H1 (cell line): ENCODE data around the gene TXLNG. TPM values are rescaled to one million over a fixed set of nuclear protein-coding genes. Genes with fewer than 3 reads are reported as not detected.

Source experiments
- POLR2A ChIP-seq, 2 experiments: IDR thresholded peaks; 1 replicate in 1 of 2; 2 replicates in 1 of 2; pipeline ENCODE4 v1.6.1; 2011; ENCODE audit warnings: low read depth in 2 of 2, low read length in 2 of 2, mild to moderate bottlenecking in 2 of 2; ENCODE audit errors: control extremely low read depth in 1 of 2
- POU5F1 ChIP-seq: IDR thresholded peaks from 2 replicates; pipeline ENCODE4 v1.6.1; 2011; ENCODE audit warnings: low read depth, mild to moderate bottlenecking, low read length, moderate library complexity
- RAD21 ChIP-seq, 2 experiments: IDR thresholded peaks in 1 of 2; conservative IDR thresholded peaks in 1 of 2; 2 replicates each; pipeline ENCODE4 v1.6.1; 2011; ENCODE audit warnings: low read depth in 2 of 2, low read length in 2 of 2, improper control_type of control experiment in 1 of 2, inconsistent platforms in 1 of 2, mild to moderate bottlenecking in 1 of 2, moderate library complexity in 1 of 2
- SIN3A ChIP-seq, 2 experiments: IDR thresholded peaks in 1 of 2; conservative IDR thresholded peaks in 1 of 2; 2 replicates each; pipeline ENCODE4 v1.6.1; 2011 to 2012; ENCODE audit warnings: low read length in 2 of 2, improper control_type of control experiment in 1 of 2, low read depth in 1 of 2, mild to moderate bottlenecking in 1 of 2
- SIX5 ChIP-seq: IDR thresholded peaks from 2 replicates; pipeline ENCODE4 v1.6.1; 2011; ENCODE audit warnings: mild to moderate bottlenecking, low read depth, low read length
- polyA plus RNA-seq, 7 experiments: library from polyadenylated mRNA; depleted of rRNA in 3 of 7; stranded (reverse) in 5 of 7; unstranded in 2 of 7; fragments of >200 nt in 5 of 7; fragments of 200-250 nt in 2 of 7; gene quantifications; 1 replicate in 5 of 7; 2 replicates in 1 of 7; 4 replicates in 1 of 7; pipeline versions ENCODE4 v1.2.1 to v1.2.3, GENCODE V29; 2011 to 2013; ENCODE audit warnings: missing spikeins in 2 of 7, mixed read lengths in 2 of 7
- total RNA-seq: library from RNA; stranded (reverse); fragmentation: NEBNext Ultra II Directional; extraction: Animal tissue kit (Norgen Biotek cat#: 25700); gene quantifications from 2 replicates; pipeline ENCODE4 v1.2.1, GENCODE V29; 2021

TXLNG gene
- total and polyA plus RNA-seq, 2 of the 8 experiments (the other 6 are each of a cell fraction or from before 2014, with no cell fraction given), result 32.9 to 42.9 TPM

DNA sequence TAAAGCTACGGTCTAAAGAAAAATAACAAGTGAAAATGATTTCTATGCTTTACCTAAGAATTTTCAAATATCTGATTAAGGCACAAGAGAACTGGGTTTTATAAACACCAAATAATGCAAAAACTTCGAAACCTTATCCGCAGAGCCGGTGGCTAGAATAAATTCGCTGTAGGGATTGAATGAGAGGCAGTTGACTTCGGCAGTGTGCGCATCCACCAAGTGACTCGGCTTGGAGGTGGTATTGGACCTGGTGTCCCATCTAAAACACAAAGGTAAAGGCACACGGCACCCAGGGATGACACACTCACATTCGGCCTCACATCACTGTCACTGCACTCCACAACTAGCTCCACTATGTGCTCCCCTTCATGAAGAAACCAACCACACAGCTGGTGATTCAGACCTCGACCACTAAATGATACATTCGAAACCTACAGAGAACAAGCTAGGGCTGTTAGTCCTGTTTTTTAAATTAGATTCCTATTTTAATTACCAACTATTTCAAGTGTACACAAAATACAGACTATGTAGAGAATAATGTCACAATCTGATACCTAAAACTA is 66.4 kb downstream of the TXLNG start (continued):
- TF ChIP-seq SIN3A (conservative IDR thresholded peaks at IDR 0.05 in 1 of 2, IDR thresholded peaks at IDR 0.05 in 1 of 2; ENCODE audit: low read depth in 1 of 2, low read length in 2 of 2) (no peak), POU5F1 (no peak), RAD21 (IDR thresholded peaks at IDR 0.05 in 1 of 2, conservative IDR thresholded peaks at IDR 0.05 in 1 of 2; ENCODE audit: low read depth in 2 of 2, low read length in 2 of 2) (no peak), POLR2A (IDR thresholded peaks at IDR 0.05; ENCODE audit: control extremely low read depth in 1 of 2, low read depth in 2 of 2, low read length in 2 of 2) (no peak), SIX5 (no peak)
